HG02571 (cell line): Measurements from ENCODE around the gene GAP43.
"Not testable (repeated sequence)": the region's sequence is repeated elsewhere in the genome, so short reads cannot be mapped to it uniquely, and the experiment has no call there.

ENCODE experiments used
- ATAC-seq: cut with Tn5 transposase; IDR thresholded peaks from one replicate; pipeline ENCODE4 v1.9.1; 2021; ENCODE audit warnings: mild to moderate bottlenecking, moderate library complexity; ENCODE audit not compliant: unreplicated experiment

GAP43 gene

DNA sequence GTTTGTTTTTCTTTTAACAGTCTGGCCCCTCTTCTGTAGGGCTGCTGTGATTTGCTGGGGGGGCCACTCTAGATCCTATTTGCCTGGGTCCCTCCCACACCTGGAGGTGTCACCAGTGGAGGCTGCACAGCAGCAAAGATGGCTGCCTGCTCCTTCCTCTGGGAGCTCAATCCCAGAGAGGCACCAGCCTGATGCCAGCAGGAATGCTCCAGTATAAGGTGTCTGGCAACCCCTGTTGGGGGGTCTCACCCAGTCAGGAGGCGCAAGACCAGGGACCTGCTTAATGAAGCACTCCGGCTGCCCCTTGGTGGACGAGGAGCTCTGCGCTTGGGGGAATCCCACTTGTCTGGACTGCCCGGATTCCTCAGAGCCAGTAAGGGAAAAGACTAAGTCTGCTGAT is 118.3 kb downstream of the GAP43 start:
- ATAC-seq = no peak

DNA sequence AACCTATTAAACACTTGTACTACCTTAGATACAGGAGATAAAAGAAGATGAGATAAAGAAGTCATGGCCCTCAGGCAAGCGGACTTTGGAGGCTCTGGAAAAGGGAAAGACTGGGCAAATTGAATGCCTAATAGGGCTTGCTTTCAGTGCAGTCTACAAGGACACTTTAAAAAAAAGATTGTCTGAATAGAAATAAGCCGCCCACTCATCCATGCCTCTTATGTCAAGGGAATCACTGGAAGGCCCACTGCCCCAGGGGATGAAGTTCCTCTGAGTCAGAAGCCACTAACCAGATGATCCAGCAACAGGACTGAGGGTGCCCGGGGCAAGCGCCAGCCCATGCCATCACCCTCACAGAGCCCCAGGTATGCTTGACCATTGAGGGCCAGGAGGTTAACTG is 121.2 kb downstream of the GAP43 start:
- not testable (repeated sequence) for ATAC-seq

DNA sequence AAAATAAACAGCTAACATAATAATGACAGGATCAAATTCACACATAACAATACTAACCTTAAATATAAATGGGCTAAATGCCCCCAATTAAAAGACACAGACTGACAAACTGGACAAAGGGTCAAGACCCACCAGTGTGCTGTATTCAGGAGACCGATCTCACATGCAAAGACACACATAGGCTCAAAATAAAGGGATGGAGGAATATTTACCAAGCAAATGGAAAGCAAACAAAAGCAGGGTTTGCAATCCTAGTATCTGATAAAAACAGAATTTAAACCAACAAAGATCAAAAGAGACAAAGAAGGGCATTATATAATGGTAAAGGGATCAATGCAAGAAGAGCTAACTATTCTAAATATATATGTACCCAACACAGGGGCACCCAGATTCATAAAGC is 129.7 kb downstream of the GAP43 start:
- ATAC-seq = not testable (repeated sequence)

DNA sequence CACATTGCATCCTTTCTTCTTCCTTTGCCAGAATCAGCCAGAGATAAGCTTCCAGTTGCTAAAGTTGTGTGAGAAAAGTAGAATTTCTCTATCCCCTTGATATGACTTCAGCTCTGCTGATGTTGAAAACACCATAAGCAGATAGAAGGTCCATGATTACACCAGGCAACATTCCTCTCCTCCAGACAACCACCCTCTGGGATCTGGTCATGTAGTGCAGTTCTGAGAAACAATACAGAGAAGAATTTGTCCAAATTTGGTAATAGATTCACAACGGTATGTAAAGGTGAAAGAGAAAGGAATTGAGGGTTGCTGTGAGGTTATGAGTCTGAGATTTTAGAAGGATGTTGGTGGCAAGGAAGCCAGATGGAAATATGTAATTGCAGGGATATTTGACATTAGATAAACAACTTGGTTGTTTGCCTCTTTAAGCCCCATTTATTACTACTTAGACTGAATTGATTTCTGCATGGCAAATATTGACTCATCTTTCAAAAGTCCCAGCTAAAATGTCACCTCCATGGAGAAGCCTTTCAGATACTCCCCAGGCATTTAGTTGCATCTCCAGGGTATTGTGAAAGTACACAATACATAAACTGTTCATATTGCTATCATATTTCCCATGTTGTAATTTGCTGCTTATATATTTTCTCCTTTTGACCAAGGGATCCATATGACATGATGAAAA is 134.9 kb downstream of the GAP43 start:
- ATAC-seq = no peak

DNA sequence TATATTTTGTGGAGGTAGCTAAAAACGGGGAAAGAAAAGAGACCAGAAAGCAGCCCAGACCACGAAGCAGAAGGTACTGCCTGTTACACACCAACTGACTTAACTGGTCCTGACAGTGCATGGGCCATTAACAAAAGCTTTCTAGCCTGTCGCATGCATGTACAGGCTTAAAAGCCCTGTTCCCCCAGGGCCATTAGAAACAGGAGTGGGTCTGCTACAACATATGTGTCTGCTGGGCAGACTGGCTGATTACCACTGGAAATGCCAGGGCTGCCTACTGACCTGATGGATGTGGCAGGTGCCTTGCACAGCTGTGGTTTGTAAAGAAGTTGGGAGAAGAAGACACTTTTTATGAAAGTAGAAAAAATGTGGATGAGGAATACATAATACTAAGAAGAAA is 137.4 kb downstream of the GAP43 start:
- ATAC-seq = no peak

DNA sequence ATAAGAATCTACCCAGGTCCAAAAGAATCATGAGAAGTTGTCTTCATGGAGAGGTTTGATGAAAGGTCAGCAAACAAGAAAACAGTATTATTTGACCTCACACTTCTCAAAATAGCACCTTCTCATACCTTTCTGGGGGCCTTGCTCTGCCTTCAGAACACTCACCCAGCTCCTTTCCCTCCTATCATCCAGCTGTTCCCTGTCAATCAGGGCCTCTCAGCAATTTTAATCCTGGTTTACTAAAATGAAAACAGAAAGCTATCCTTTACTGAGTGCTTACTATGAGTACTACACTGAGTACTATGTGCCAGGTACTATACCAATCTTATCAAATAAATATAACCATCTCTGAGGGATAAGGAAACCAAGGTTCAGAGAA is 138.6 kb downstream of the GAP43 start:
- ATAC-seq = no peak

DNA sequence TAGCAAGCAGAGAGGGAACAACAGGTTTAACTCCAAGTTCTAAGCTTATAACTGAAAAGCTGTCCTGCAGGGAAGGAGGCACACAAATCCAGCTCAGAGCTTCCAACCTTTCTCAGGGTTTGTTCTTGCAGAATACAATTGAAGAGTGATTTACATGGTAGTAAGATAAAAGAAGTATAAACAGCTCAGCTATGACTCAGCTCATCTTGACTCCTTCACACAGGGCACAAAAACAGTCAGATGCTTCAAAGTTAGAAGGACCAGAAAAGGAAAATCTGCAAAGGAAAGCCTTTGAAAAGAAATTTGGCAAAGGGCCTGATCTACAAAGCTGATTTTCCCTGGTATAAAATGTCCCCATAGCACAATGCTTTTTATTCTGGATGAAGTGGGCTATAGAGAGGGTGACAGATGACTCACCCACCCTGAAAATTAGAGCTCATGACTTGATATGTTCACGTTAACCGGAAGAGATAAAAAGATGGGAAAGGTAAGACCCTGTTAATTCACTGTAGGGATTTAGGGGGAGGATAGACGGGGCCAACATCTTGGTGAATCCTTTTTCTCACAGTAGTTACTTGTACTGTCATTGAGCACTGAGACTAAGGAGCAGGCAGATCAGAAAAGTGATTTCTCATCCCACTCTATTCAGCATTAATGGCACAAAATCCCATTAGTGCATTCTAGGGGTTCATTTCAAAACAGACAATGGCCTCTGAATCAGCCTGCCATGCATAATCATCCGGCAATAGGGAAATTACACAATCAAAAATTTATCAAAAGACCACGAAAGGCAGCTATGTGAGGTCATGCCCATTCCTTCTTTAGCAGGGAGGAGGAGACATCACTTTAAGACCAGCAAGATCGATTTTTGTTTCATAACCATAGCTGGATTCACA is 143.5 kb downstream of the GAP43 start:
- no peak for ATAC-seq

DNA sequence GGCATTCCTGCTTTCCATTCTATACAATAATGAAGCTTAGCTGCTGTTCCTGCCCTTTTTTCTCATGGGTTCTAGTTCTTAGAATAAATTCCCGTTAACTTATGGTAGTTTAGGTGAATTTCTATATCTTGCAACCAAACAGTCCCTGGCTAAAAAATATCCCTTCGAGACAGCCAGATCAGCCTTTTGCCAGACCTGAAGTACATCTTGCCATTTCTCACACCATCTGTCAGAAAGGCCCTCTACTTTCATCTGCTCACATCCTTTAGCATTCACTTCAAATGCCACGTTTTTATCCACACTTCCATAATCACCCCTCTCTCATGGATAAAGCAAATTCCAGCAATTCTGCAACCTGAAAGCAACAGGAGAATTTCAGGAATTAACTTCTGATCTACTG is 145.4 kb downstream of the GAP43 start:
- ATAC-seq = no peak
